Osteoblast (primary cell): ENCODE measurements around the gene GSG1L2. TPM values are rescaled to one million over a fixed set of nuclear protein-coding genes. Genes with fewer than 3 reads are reported as not detected.

Experiments
- DNase-seq: peaks from one replicate; pipeline ENCODE4 v3.0.0; 2011; ENCODE audit warnings: low spot score, mixed read lengths; ENCODE audit not compliant: insufficient read length; ENCODE audit errors: missing footprints
- H2AFZ ChIP-seq: 2 replicates; pipeline ENCODE4 v1.6.0; 2011; ENCODE audit warnings: mild to moderate bottlenecking, low read length
- H3K27ac ChIP-seq: 2 replicates; pipeline ENCODE4 v1.5.1; 2011; ENCODE audit warnings: mild to moderate bottlenecking, low read depth, low read length, moderate library complexity
- H3K27me3 ChIP-seq: 2 replicates; pipeline ENCODE4 v1.6.0; 2012; ENCODE audit warnings: mild to moderate bottlenecking, control low read depth, inconsistent platforms, low read length, moderate library complexity; ENCODE audit not compliant: insufficient read depth
- H3K36me3 ChIP-seq: 2 replicates; pipeline ENCODE4 v1.5.1; 2011; ENCODE audit warnings: mild to moderate bottlenecking, low read length, control low read depth, moderate library complexity; ENCODE audit not compliant: insufficient read depth
- H3K4me1 ChIP-seq: 2 replicates; pipeline ENCODE4 v1.5.1; 2011; ENCODE audit warnings: mild to moderate bottlenecking, low read length, control low read depth, moderate library complexity; ENCODE audit not compliant: insufficient read depth
- H3K4me2 ChIP-seq: 2 replicates; pipeline ENCODE4 v1.6.0; 2011; ENCODE audit warnings: mild to moderate bottlenecking, low read length; ENCODE audit not compliant: insufficient read depth
- H3K4me3 ChIP-seq: fragments of 200-600 bp; sonication (generic); 3 replicates; pipeline ENCODE4 v1.5.1; 2012; ENCODE audit warnings: mild to moderate bottlenecking, low read length, inconsistent platforms; ENCODE audit not compliant: insufficient read depth
- H3K79me2 ChIP-seq: 2 replicates; pipeline ENCODE4 v1.6.0; 2012; ENCODE audit warnings: mild to moderate bottlenecking, low read length, control low read depth, inconsistent platforms; ENCODE audit not compliant: insufficient read depth
- H3K9me3 ChIP-seq: 2 replicates; pipeline ENCODE4 v1.5.1; 2011; ENCODE audit warnings: low read depth, low read length, control low read depth
- H4K20me1 ChIP-seq: 2 replicates; pipeline ENCODE4 v1.6.0; 2012; ENCODE audit warnings: mild to moderate bottlenecking, low read length, control low read depth; ENCODE audit not compliant: insufficient read depth
- total RNA-seq: library from RNA; depleted of rRNA; stranded (reverse); fragments of >200 nt; gene quantifications from 2 replicates; pipeline ENCODE4 v1.2.3, GENCODE V29; 2012
- TF ChIP-seq, protein P1 (sequence below): IDR thresholded peaks from 2 replicates; pipeline ENCODE4 v1.5.1; 2011; ENCODE audit warnings: mild to moderate bottlenecking, low read depth, low read length, moderate library complexity; ENCODE audit errors: extremely low read depth

Gene GSG1L2
- total RNA-seq, 1 donor, result not detected

DNA sequence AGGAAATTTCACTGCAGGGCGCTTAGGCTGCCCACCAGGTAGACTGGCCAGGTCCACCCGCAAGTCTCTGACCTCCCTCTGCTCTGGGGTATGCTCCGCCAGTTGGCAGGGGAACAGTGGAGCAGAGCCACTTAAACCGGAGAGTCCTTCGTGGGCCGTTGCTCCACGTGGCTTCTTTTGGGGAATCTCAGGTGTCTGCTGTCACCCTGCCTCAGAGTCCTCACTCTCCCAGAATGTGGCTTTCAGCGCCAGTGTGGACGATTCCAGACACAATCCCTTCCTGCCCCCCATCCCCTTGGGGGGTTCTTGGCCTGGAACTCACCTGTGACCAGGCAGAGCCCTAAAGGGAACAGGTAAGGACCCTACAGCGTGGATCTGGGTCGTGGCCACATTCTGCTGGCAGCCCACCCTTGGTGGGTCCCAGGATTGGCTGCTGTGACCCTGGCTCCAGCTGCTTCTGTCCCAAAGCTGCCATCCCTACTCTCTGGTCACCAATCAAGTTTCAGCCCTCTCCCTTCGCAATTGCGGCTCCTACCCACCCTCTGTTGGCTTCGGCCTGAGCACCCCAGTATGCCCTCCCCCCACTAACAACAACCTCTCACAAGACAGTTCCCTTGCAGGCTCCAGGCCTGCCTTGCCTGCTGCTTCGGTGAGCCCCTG lies 52.7 kb downstream of the GSG1L2 start:
- no peak overlapping the region for H3K27ac ChIP-seq
- no peaks in the 10 kb centered on the region for H4K20me1 ChIP-seq
- no peaks in the 10 kb centered on the region for H3K36me3 ChIP-seq
- no peaks in the 10 kb centered on the region for H3K4me1 ChIP-seq
- TF ChIP-seq, protein P1, sequence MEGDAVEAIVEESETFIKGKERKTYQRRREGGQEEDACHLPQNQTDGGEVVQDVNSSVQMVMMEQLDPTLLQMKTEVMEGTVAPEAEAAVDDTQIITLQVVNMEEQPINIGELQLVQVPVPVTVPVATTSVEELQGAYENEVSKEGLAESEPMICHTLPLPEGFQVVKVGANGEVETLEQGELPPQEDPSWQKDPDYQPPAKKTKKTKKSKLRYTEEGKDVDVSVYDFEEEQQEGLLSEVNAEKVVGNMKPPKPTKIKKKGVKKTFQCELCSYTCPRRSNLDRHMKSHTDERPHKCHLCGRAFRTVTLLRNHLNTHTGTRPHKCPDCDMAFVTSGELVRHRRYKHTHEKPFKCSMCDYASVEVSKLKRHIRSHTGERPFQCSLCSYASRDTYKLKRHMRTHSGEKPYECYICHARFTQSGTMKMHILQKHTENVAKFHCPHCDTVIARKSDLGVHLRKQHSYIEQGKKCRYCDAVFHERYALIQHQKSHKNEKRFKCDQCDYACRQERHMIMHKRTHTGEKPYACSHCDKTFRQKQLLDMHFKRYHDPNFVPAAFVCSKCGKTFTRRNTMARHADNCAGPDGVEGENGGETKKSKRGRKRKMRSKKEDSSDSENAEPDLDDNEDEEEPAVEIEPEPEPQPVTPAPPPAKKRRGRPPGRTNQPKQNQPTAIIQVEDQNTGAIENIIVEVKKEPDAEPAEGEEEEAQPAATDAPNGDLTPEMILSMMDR, result no peak
- DNase-seq, result peak; percentile 55
- no peak overlapping the region for H3K4me3 ChIP-seq
- no peaks in the 10 kb centered on the region for H3K79me2 ChIP-seq
- H3K4me2 ChIP-seq, result no peak overlapping the region
- no peak overlapping the region for H2AFZ ChIP-seq
- no peaks in the 10 kb centered on the region for H3K27me3 ChIP-seq
- H3K9me3 ChIP-seq, result no peaks in the 10 kb centered on the region

DNA sequence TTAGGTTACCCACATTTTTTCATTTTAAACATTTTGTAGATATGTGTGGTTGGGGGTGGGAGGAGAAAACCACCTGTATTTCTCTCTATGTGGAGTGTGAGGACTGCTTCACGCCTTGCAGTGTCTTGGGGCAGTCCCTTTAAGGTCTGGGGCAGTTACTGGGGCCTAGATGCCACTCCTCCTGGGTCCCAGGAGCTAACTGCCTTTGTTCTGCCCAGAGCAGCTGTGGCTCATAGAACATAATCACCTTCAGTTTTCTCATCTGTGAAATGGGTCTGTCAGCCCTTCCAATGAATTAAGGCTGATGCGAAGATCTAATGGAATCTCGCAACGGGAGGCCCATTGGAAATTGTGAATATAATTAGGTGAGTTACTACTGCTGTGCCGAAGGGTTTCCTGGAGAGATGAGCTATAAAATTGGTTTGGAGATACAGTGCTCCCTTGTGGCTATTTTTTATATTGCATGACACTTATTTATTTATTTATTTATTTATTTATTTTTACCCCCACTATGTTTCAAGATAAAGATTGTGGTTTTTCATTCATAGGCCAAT lies 53.4 kb downstream of the GSG1L2 start:
- Histone ChIP-seq H3K9me3 (no peaks in the 10 kb centered on the region), H3K4me3 (no peak overlapping the region), H3K27me3 (no peaks in the 10 kb centered on the region), H2AFZ (no peak overlapping the region), H4K20me1 (no peaks in the 10 kb centered on the region), H3K4me2 (no peak overlapping the region), H3K4me1 (no peaks in the 10 kb centered on the region), H3K79me2 (no peaks in the 10 kb centered on the region), H3K36me3 (no peaks in the 10 kb centered on the region), H3K27ac (no peak overlapping the region)
- TF ChIP-seq, protein P1, result peak; percentile 52
- DNase-seq, result peak; percentile 73

DNA sequence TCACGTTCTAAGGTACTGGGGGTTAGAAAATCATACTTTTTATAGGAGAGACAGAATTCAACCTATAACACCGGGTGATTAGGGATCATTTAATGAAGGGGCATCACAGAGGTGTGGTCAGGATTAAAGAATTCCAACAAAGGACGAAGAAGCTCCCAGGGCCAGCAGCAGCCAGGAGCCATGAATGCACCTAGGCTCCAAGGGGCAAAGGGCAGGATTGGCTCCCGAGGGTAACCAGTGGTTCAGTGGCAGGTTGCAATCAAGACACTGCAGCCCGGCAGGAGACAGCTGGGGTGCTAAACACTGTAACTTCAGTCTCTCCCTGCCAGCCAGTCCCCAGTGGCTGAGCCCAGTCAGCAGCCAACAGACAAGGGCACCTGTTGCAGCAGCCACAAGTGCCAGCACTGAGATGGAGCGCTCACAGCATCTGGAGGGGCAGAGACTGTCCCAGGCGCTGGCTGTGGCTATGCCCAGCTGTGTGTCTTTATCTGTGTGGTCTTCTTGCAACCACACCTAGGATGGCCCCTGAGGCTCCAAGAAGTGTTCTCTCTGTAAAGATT lies 54.4 kb downstream of the GSG1L2 start:
- Histone ChIP-seq H3K36me3 (no peaks in the 10 kb centered on the region), H2AFZ (no peak overlapping the region), H3K4me3 (no peak overlapping the region), H3K4me1 (no peaks in the 10 kb centered on the region), H3K27ac (no peak overlapping the region), H3K4me2 (no peak overlapping the region), H4K20me1 (no peaks in the 10 kb centered on the region), H3K27me3 (no peaks in the 10 kb centered on the region), H3K9me3 (no peaks in the 10 kb centered on the region), H3K79me2 (no peaks in the 10 kb centered on the region)
- DNase-seq, result peak; percentile 31
- TF ChIP-seq, protein P1, result no peak

- no peak overlapping the region for H3K4me2 ChIP-seq
- TF ChIP-seq, protein P1, result no peak
- H2AFZ ChIP-seq, result no peak overlapping the region
- DNase-seq, result no peak
- H3K79me2 ChIP-seq, result no peaks in the 10 kb centered on the region
- no peaks in the 10 kb centered on the region for H4K20me1 ChIP-seq
- H3K4me3 ChIP-seq, result no peak overlapping the region
- no peaks in the 10 kb centered on the region for H3K36me3 ChIP-seq
- H3K4me1 ChIP-seq, result no peaks in the 10 kb centered on the region
- H3K27me3 ChIP-seq, result no peaks in the 10 kb centered on the region
- H3K9me3 ChIP-seq, result no peaks in the 10 kb centered on the region
- H3K27ac ChIP-seq, result no peak overlapping the region
Observed at GRCh38 chr17:9766970-9767369, 54.9 kb downstream of the GSG1L2 start.
